SU-DHL-6 (cell line): ENCODE measurements around the gene ESX1.
"Not testable (repeated sequence)": the region's sequence is repeated elsewhere in the genome, so short reads cannot be mapped to it uniquely, and the experiment has no call there.

Experiments
- H2AFZ ChIP-seq: fragments of 200-600 bp; sonication (generic); 2 replicates; pipeline ENCODE4 v1.6.1; 2014; ENCODE audit warnings: low read depth, mild to moderate bottlenecking, moderate library complexity, mixed read lengths, antibody characterized with exemption, low read length; ENCODE audit not compliant: severe bottlenecking
- H3F3A ChIP-seq: fragments of 200-600 bp; shearing (Covaris generic); 2 replicates; pipeline ENCODE4 v1.6.0; 2016; ENCODE audit warnings: antibody characterized with exemption, mild to moderate bottlenecking; ENCODE audit not compliant: insufficient read depth
- H3K27ac ChIP-seq: fragments of 200-600 bp; sonication (generic); 2 replicates; pipeline ENCODE4 v1.5.1; 2016; ENCODE audit warnings: low read depth, mild to moderate bottlenecking, low read length, moderate library complexity, mixed read lengths
- H3K27me3 ChIP-seq: fragments of 200-600 bp; sonication (generic), shearing (Covaris generic); 2 replicates; pipeline ENCODE4 v1.6.0; 2014; ENCODE audit warnings: mild to moderate bottlenecking, low read length
- H3K36me3 ChIP-seq: fragments of 200-600 bp; sonication (generic); 2 replicates; pipeline ENCODE4 v1.6.1; 2014; ENCODE audit warnings: mild to moderate bottlenecking, low read length, mixed read lengths
- H3K4me2 ChIP-seq: fragments of 300-600, 200-600 bp; shearing (Covaris generic), sonication (generic); 2 replicates; pipeline ENCODE4 v1.6.0; 2014; ENCODE audit warnings: low read length, low read depth, mild to moderate bottlenecking; ENCODE audit not compliant: poor library complexity, severe bottlenecking
- H3K4me3 ChIP-seq: fragments of 200-600 bp; sonication (generic); 2 replicates; pipeline ENCODE4 v1.5.1; 2014; ENCODE audit warnings: antibody characterized with exemption, low read length, mild to moderate bottlenecking, mixed read lengths; ENCODE audit not compliant: insufficient read depth, poor library complexity, severe bottlenecking
- H3K79me2 ChIP-seq: fragments of 200-600 bp; sonication (generic); 2 replicates; pipeline ENCODE4 v1.6.1; 2014; ENCODE audit warnings: mild to moderate bottlenecking, low read length, moderate library complexity; ENCODE audit not compliant: insufficient read depth
- H3K9ac ChIP-seq: fragments of 200-600 bp; sonication (generic); 2 replicates; pipeline ENCODE4 v1.7.0; 2014; ENCODE audit warnings: mild to moderate bottlenecking, low read length
- H3K9me2 ChIP-seq: fragments of 200-600 bp; sonication (generic); replicated peaks from 2 replicates; pipeline ENCODE4 v1.6.1; 2014; ENCODE audit warnings: low read length; ENCODE audit not compliant: insufficient read depth
- H3K9me3 ChIP-seq: fragments of 200-600 bp; sonication (generic); 2 replicates; pipeline ENCODE4 v1.6.1; 2014; ENCODE audit warnings: low read length, mixed read lengths; ENCODE audit not compliant: insufficient read depth
- H4K20me1 ChIP-seq: fragments of 200-600 bp; sonication (generic); 2 replicates; pipeline ENCODE4 v1.6.1; 2014; ENCODE audit warnings: low read depth, mild to moderate bottlenecking, antibody characterized with exemption, low read length, moderate library complexity, mixed read lengths
- CTCF ChIP-seq: fragments of 200-600 bp; sonication (generic); IDR thresholded peaks from one replicate; pipeline ENCODE4 v1.5.1; 2017; ENCODE audit warnings: antibody characterized with exemption, mild to moderate bottlenecking, low read length, moderate library complexity; ENCODE audit not compliant: insufficient read depth, poor library complexity, severe bottlenecking
- EZH2phosphoT487 ChIP-seq: fragments of 200-600 bp; sonication (generic), shearing (Covaris generic); conservative IDR thresholded peaks from 2 replicates; pipeline ENCODE4 v1.6.1; 2018; ENCODE audit warnings: mild to moderate bottlenecking, antibody characterized with exemption, low read length, moderate library complexity, mixed read lengths

Gene ESX1

DNA sequence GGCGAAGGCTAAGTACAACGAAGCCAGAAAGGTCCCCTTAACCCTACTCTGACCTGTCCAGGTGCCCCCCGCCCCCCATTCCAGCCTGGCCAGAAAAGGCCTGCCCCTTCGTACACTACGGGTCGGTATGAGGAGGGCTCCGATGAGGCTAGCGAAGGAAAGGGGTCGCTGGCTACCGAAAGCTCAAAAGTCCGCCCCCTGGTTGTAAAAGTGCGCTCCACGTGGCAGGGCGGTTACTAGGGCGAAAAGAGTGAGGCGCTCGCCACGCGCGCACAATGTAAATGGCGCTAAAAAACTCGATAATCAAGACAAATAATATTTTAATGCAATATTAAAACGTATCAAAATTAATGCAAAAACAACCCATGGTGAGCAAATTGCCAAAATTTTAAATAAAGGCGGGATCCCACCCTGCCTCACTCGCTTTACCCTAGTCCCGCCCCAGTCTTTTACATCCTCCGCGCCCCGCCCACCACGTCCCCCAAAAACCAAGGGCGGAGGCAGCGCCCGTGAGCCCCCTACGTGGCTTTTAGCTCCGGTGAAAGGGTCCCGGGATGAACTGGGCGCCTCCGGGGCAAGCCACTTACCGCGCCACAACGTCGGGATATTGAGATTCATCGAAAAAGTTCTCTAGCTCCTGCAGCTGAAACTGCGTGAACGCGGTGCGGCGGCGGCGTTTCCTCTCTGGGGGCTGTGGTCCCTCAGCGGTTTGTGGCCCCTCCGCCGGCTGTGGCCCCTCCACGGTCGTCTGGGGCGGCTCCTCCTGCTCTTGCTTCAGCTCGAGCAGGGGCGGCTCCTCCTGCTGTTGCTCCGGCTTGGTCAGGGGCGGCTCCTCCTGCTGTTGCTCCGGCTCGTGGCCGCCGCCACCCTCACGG lies 929 bp downstream of the ESX1 start:
- no peak overlapping the region for H3K4me2 ChIP-seq
- no peaks in the 10 kb centered on the region for H3F3A ChIP-seq
- H3K9me3 ChIP-seq = no peaks in the 10 kb centered on the region
- no peaks in the 10 kb centered on the region for H3K27me3 ChIP-seq
- no peak overlapping the region for H3K4me3 ChIP-seq
- no peak overlapping the region for H2AFZ ChIP-seq
- no peak overlapping the region for H3K9ac ChIP-seq
- no peak overlapping the region for H3K27ac ChIP-seq
- no peaks in the 10 kb centered on the region for H3K36me3 ChIP-seq
- no peaks in the 10 kb centered on the region for H3K79me2 ChIP-seq
- TF ChIP-seq CTCF (no peak), EZH2phosphoT487 (no peak)
- no peaks in the 10 kb centered on the region for H4K20me1 ChIP-seq
- H3K9me2 ChIP-seq = no peaks in the 10 kb centered on the region

DNA sequence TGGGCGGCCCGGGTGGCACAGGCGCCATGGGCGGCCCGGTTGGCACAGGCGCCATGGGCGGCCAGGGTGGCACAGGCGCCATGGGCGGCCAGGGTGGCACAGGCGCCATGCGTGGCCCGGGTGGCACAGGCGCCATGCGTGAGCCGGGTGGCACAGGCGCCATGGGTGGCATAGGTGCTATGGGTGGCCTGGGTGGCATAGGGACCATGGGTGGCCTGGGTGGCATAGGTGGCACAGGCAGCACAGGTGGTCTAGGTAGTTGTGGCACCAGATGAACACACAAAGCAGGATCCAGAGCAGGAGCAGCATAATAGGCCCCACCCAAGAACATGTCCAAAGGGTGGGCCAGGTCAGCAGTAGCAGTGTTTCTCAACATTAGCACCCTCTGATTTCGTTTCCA lies 4.3 kb downstream of the ESX1 start:
- no peaks in the 10 kb centered on the region for H3F3A ChIP-seq
- H3K36me3 ChIP-seq = no peaks in the 10 kb centered on the region
- H3K27me3 ChIP-seq = no peaks in the 10 kb centered on the region
- TF ChIP-seq EZH2phosphoT487 (no peak), CTCF (no peak)
- no peak overlapping the region for H2AFZ ChIP-seq
- no peaks in the 10 kb centered on the region for H3K9me3 ChIP-seq
- H3K79me2 ChIP-seq = no peaks in the 10 kb centered on the region
- H3K4me3 ChIP-seq = no peak overlapping the region
- no peaks in the 10 kb centered on the region for H4K20me1 ChIP-seq
- H3K9ac ChIP-seq = no peak overlapping the region
- no peak overlapping the region for H3K4me2 ChIP-seq
- no peaks in the 10 kb centered on the region for H3K9me2 ChIP-seq
- H3K27ac ChIP-seq = no peak overlapping the region

GRCh38 chrX:104230060-104230459 lies 24.7 kb downstream of the ESX1 start:
- not testable (repeated sequence) for H3K9me2 ChIP-seq, H3F3A ChIP-seq, H3K27me3 ChIP-seq, H3K4me2 ChIP-seq, H3K9me3 ChIP-seq, H3K27ac ChIP-seq, H2AFZ ChIP-seq, H3K4me3 ChIP-seq, H4K20me1 ChIP-seq, H3K9ac ChIP-seq, H3K36me3 ChIP-seq, H3K79me2 ChIP-seq

GRCh38 chrX:104211187-104211586 lies 43.5 kb downstream of the ESX1 start:
- Histone ChIP-seq H3K36me3 (no peaks in the 10 kb centered on the region), H3K9ac (no peak overlapping the region), H2AFZ (no peak overlapping the region), H3K27me3 (no peaks in the 10 kb centered on the region), H3K4me2 (no peak overlapping the region), H3K4me3 (no peak overlapping the region), H3K9me2 (no peaks in the 10 kb centered on the region), H3K9me3 (no peaks in the 10 kb centered on the region), H3K79me2 (no peaks in the 10 kb centered on the region), H3F3A (no peaks in the 10 kb centered on the region), H3K27ac (no peak overlapping the region), H4K20me1 (no peaks in the 10 kb centered on the region)
- TF ChIP-seq EZH2phosphoT487 (no peak), CTCF (no peak)
